OCI-LY7 (cell line): ENCODE measurements around the gene ACP1. TPM values are rescaled to one million over a fixed set of nuclear protein-coding genes. Genes with fewer than 3 reads are reported as not detected.

Source experiments
- BruUV-seq: library from RNA; stranded (reverse); fragments of 400-500 nt; replicated peaks from 2 replicates; lab custom pipeline; 2021; lab: Mats Ljungman, UMichigan
- CTCF ChIA-PET: fragments of 300-600 bp; sonication (Branson Sonifier 250); formaldehyde crosslinking; loops from one replicate; lab custom pipeline; 2022; ENCODE audit warnings: antibody characterized with exemption; ENCODE audit not compliant: unreplicated experiment; lab: Charles Lee
- POLR2A ChIA-PET: fragments of 300-600 bp; sonication (Branson Sonifier 250); formaldehyde crosslinking; loops from one replicate; lab custom pipeline; 2022; ENCODE audit warnings: antibody characterized with exemption; lab: Charles Lee
- DNase-seq: peaks from one replicate; pipeline ENCODE4 v3.0.0-alpha.2; 2015; ENCODE audit warnings: low spot score
- H2AFZ ChIP-seq: fragments of 200-600 bp; sonication (generic), shearing (Covaris generic); 2 replicates; pipeline ENCODE4 v1.6.1; 2014; ENCODE audit warnings: mild to moderate bottlenecking, antibody characterized with exemption, low read length, moderate library complexity
- H3K27ac ChIP-seq: fragments of 200-600 bp; sonication (generic); 2 replicates; pipeline ENCODE4 v1.5.1; 2014; ENCODE audit warnings: mixed run types, low read depth, mild to moderate bottlenecking, moderate library complexity, low read length, inconsistent platforms; ENCODE audit not compliant: poor library complexity, severe bottlenecking
- H3K36me3 ChIP-seq: fragments of 200-600 bp; sonication (generic); 2 replicates; pipeline ENCODE4 v1.6.1; 2014; ENCODE audit warnings: mild to moderate bottlenecking, antibody characterized with exemption, low read length, moderate library complexity, mixed read lengths; ENCODE audit not compliant: insufficient read depth
- H3K4me1 ChIP-seq: fragments of 200-600 bp; sonication (generic); 2 replicates; pipeline ENCODE4 v1.5.1; 2014; ENCODE audit warnings: mild to moderate bottlenecking, low read length; ENCODE audit not compliant: insufficient read depth, poor library complexity, severe bottlenecking
- H3K4me2 ChIP-seq: fragments of 200-600 bp; sonication (generic); 2 replicates; pipeline ENCODE4 v1.6.1; 2014; ENCODE audit warnings: mild to moderate bottlenecking, low read length
- H3K4me3 ChIP-seq: fragments of 200-600 bp; sonication (generic); 2 replicates; pipeline ENCODE4 v1.5.1; 2014; ENCODE audit warnings: mild to moderate bottlenecking, low read depth, low read length; ENCODE audit not compliant: poor library complexity, severe bottlenecking
- H3K79me2 ChIP-seq: fragments of 200-600 bp; sonication (generic); 2 replicates; pipeline ENCODE4 v1.6.1; 2016; ENCODE audit warnings: low read depth, mild to moderate bottlenecking, low read length, moderate library complexity, mixed read lengths; ENCODE audit not compliant: insufficient read depth
- H3K9me2 ChIP-seq: fragments of 200-600 bp; sonication (generic); 2 replicates; pipeline ENCODE4 v1.6.1; 2016; ENCODE audit warnings: mild to moderate bottlenecking, low read length, mixed read lengths; ENCODE audit not compliant: insufficient read depth
- H3K9me3 ChIP-seq: fragments of 200-600 bp; sonication (generic); 2 replicates; pipeline ENCODE4 v1.6.1; 2014; ENCODE audit warnings: mild to moderate bottlenecking, mixed run types, low read length, mixed read lengths
- H4K20me1 ChIP-seq: fragments of 200-600 bp; sonication (generic); 2 replicates; pipeline ENCODE4 v1.6.1; 2014; ENCODE audit warnings: mild to moderate bottlenecking, antibody characterized with exemption, low read length, moderate library complexity, mixed read lengths; ENCODE audit not compliant: insufficient read depth
- CTCF ChIP-seq: fragments of 200-600 bp; sonication (generic); conservative IDR thresholded peaks from 2 replicates; pipeline ENCODE4 v1.5.1; 2014; ENCODE audit warnings: mild to moderate bottlenecking, antibody characterized with exemption, low read length, moderate library complexity, mixed read lengths
- EZH2phosphoT487 ChIP-seq: fragments of 200-600 bp; sonication (generic); IDR thresholded peaks from 2 replicates; pipeline ENCODE4 v1.6.1; 2018; ENCODE audit warnings: low read depth, borderline replicate concordance, mild to moderate bottlenecking, mixed run types, antibody characterized with exemption, low read length, moderate library complexity, mixed read lengths
- intact Hi-C: fragments of 100-400 bp; cut with micrococcal nuclease; formaldehyde crosslinking; loops from one replicate; pipeline ENCODE4 v1.10.0; 2022; ENCODE audit not compliant: unreplicated experiment
- total RNA-seq, 2 experiments: library from RNA; depleted of rRNA in 1 of 2; stranded (reverse); fragments of >200 nt in 1 of 2; shearing (Covaris generic) in 1 of 2; gene quantifications; 2 replicates each; pipeline ENCODE4 v1.2.3, GENCODE V29; 2014 to 2022

ACP1 gene
- total RNA-seq, 2 experiments from 2014 or later, result 99.0 to 124 TPM

GRCh38 chr2:246489-247144 lies 18.1 kb upstream of the ACP1 start:
- ChIA-PET POLR2A (no interaction called here), CTCF (no interaction called here)
- Histone ChIP-seq H3K4me2 (no peak overlapping the region), H3K9me3 (no peaks in the 10 kb centered on the region), H3K4me3 (no peak overlapping the region), H4K20me1 (no peaks in the 10 kb centered on the region), H2AFZ (no peak overlapping the region), H3K36me3 (no peaks in the 10 kb centered on the region), H3K9me2 (no peaks in the 10 kb centered on the region; the same call in 1 of the 2 replicates), H3K79me2 (no peaks in the 10 kb centered on the region), H3K27ac (no peak overlapping the region), H3K4me1 (no peaks in the 10 kb centered on the region)
- intact Hi-C loops, result loop anchor here (5.0 kb wide), 1 partner anchor 391 kb away; no protein-coding TSS in a partner anchor
- BruUV-seq, result no TSS peak
- TF ChIP-seq EZH2phosphoT487 (no peak), CTCF (peak; percentile 77)
- peak; percentile 54 for DNase-seq

GRCh38 chr2:248724-249123 lies 16.0 kb upstream of the ACP1 start:
- CTCF ChIA-PET, result no interaction called here
- no peak overlapping the region for H3K27ac ChIP-seq
- no peak for DNase-seq
- no peaks in the 10 kb centered on the region for H3K36me3 ChIP-seq
- BruUV-seq, result no TSS peak
- no peak overlapping the region for H3K4me3 ChIP-seq
- intact Hi-C loops, result loop anchor here (5.0 kb wide), 1 partner anchor 389 kb away; no protein-coding TSS in a partner anchor
- TF ChIP-seq CTCF, result no peak
- TF ChIP-seq EZH2phosphoT487, result no peak
- no peak overlapping the region for H2AFZ ChIP-seq
- H3K9me3 ChIP-seq, result no peaks in the 10 kb centered on the region
- no peaks in the 10 kb centered on the region for H3K79me2 ChIP-seq
- POLR2A ChIA-PET, result no interaction called here
- no peaks in the 10 kb centered on the region for H3K4me1 ChIP-seq
- H3K4me2 ChIP-seq, result no peak overlapping the region
- H3K9me2 ChIP-seq, result no peaks in the 10 kb centered on the region
- H4K20me1 ChIP-seq, result no peaks in the 10 kb centered on the region

- CTCF ChIA-PET, result no interaction called here
Observed at GRCh38 chr2:249538-250042, 15.2 kb upstream of the ACP1 start.

More at GRCh38 chr2:249538-250042, 15.2 kb upstream of the ACP1 start:
- no peak overlapping the region for H3K27ac ChIP-seq
- no peak overlapping the region for H2AFZ ChIP-seq
- H3K4me1 ChIP-seq, result no peaks in the 10 kb centered on the region
- no peak overlapping the region for H3K4me2 ChIP-seq
- BruUV-seq, result no TSS peak
- no peak for DNase-seq
- no peaks in the 10 kb centered on the region for H3K36me3 ChIP-seq
- no peak overlapping the region for H3K4me3 ChIP-seq
- no peaks in the 10 kb centered on the region for H3K9me3 ChIP-seq
- H4K20me1 ChIP-seq, result no peaks in the 10 kb centered on the region
- TF ChIP-seq CTCF, result no peak
- TF ChIP-seq EZH2phosphoT487, result no peak
- no peaks in the 10 kb centered on the region for H3K79me2 ChIP-seq
- intact Hi-C loops, result loop anchor here (5.0 kb wide), 1 partner anchor 388 kb away; no protein-coding TSS in a partner anchor
- POLR2A ChIA-PET, result no interaction called here
- H3K9me2 ChIP-seq, result no peaks in the 10 kb centered on the region
